ENCODE results near the gene INAVA. TPM values are rescaled to one million over a fixed set of nuclear protein-coding genes. Genes with fewer than 3 reads are reported as not detected.

Gene INAVA
- polyA plus RNA-seq, 4 donors: 58.7 to 192 (median 156) TPM

GRCh38 chr1:200883118-200883517 is 11.6 kb upstream of the INAVA start:
- DNase-seq: no peak
- H3K27ac ChIP-seq (ENCODE audit: low read depth in 1 of 3, low read length in 2 of 3): no peak overlapping the region
- no peaks in the 10 kb centered on the region for H3K27me3 ChIP-seq (ENCODE audit: control insufficient read depth in 3 of 3, insufficient read depth in 3 of 3, low read length in 3 of 3)
- H3K36me3 ChIP-seq (ENCODE audit: control insufficient read depth in 3 of 3, insufficient read depth in 2 of 3, low read depth in 1 of 3, low read length in 3 of 3): no peaks in the 10 kb centered on the region
- FAIRE-seq: no peak
- H3K4me3 ChIP-seq (ENCODE audit: low read depth in 1 of 3, low read length in 3 of 3): no peak overlapping the region
- H3K9me3 ChIP-seq (ENCODE audit: control insufficient read depth in 2 of 2, insufficient read depth in 1 of 2, low read depth in 1 of 2, low read length in 1 of 2): no peaks in the 10 kb centered on the region
- no peaks in the 10 kb centered on the region for H3K4me1 ChIP-seq (ENCODE audit: control insufficient read depth in 3 of 3, insufficient read depth in 2 of 3, low read depth in 1 of 3, low read length in 2 of 3)
- WGBS, 3 donors: 82 to 92% (median 88%) methylated on average over 3 of the region's 3 CpGs

GRCh38 chr1:200885623-200886402 is 8.9 kb upstream of the INAVA start:
- no peak overlapping the region for H3K4me3 ChIP-seq (ENCODE audit: low read depth in 1 of 3, low read length in 3 of 3)
- DNase-seq: no peak
- peaks cover 0 to 9% (median 3%) of the 10 kb centered on the region in 3 donors for H3K4me1 ChIP-seq (ENCODE audit: control insufficient read depth in 3 of 3, insufficient read depth in 2 of 3, low read depth in 1 of 3, low read length in 2 of 3)
- 86 to 95% (median 86%) methylated on average over 6 of the region's 6 CpGs for whole genome bisulfite sequencing, 3 donors
- no peak overlapping the region for H3K27ac ChIP-seq (ENCODE audit: low read depth in 1 of 3, low read length in 2 of 3)
- no peaks in the 10 kb centered on the region for H3K27me3 ChIP-seq (ENCODE audit: control insufficient read depth in 3 of 3, insufficient read depth in 3 of 3, low read length in 3 of 3)
- no peaks in the 10 kb centered on the region for H3K36me3 ChIP-seq (ENCODE audit: control insufficient read depth in 3 of 3, insufficient read depth in 2 of 3, low read depth in 1 of 3, low read length in 3 of 3)
- FAIRE-seq: no peak
- H3K9me3 ChIP-seq (ENCODE audit: control insufficient read depth in 2 of 2, insufficient read depth in 1 of 2, low read depth in 1 of 2, low read length in 1 of 2): no peaks in the 10 kb centered on the region

- Histone ChIP-seq H3K27me3 (ENCODE audit: control insufficient read depth in 3 of 3, insufficient read depth in 3 of 3, low read length in 3 of 3) (no peaks in the 10 kb centered on the region), H3K9me3 (ENCODE audit: control insufficient read depth in 2 of 2, insufficient read depth in 1 of 2, low read depth in 1 of 2, low read length in 1 of 2) (no peaks in the 10 kb centered on the region), H3K27ac (ENCODE audit: low read depth in 1 of 3, low read length in 2 of 3) (no peak overlapping the region), H3K4me3 (ENCODE audit: low read depth in 1 of 3, low read length in 3 of 3) (no peak overlapping the region), H3K36me3 (ENCODE audit: control insufficient read depth in 3 of 3, insufficient read depth in 2 of 3, low read depth in 1 of 3, low read length in 3 of 3) (no peaks in the 10 kb centered on the region), H3K4me1 (ENCODE audit: control insufficient read depth in 3 of 3, insufficient read depth in 2 of 3, low read depth in 1 of 3, low read length in 2 of 3) (peaks cover 0 to 9% (median 3%) of the 10 kb centered on the region in 3 donors)
- FAIRE-seq (no peak), DNase-seq (no peak)
- 90 to 94% (median 91%) methylated on average over 2 of the region's 2 CpGs for WGBS, 3 donors
Observed at GRCh38 chr1:200886594-200886993, 8.1 kb upstream of the INAVA start.

- no peaks in the 10 kb centered on the region for H3K27me3 ChIP-seq (ENCODE audit: control insufficient read depth in 3 of 3, insufficient read depth in 3 of 3, low read length in 3 of 3)
- no peaks in the 10 kb centered on the region for H3K9me3 ChIP-seq (ENCODE audit: control insufficient read depth in 2 of 2, insufficient read depth in 1 of 2, low read depth in 1 of 2, low read length in 1 of 2)
- peaks cover 0 to 9% (median 3%) of the 10 kb centered on the region in 3 donors for H3K4me1 ChIP-seq (ENCODE audit: control insufficient read depth in 3 of 3, insufficient read depth in 2 of 3, low read depth in 1 of 3, low read length in 2 of 3)
- FAIRE-seq: no peak
- no peak for DNase-seq
- H3K36me3 ChIP-seq (ENCODE audit: control insufficient read depth in 3 of 3, insufficient read depth in 2 of 3, low read depth in 1 of 3, low read length in 3 of 3): no peaks in the 10 kb centered on the region
- WGBS, 3 donors: 69 to 72% (median 72%) methylated on average over 11 of the region's 11 CpGs
- H3K4me3 ChIP-seq (ENCODE audit: low read depth in 1 of 3, low read length in 3 of 3): no peak overlapping the region
- no peak overlapping the region for H3K27ac ChIP-seq (ENCODE audit: low read depth in 1 of 3, low read length in 2 of 3)
Observed at GRCh38 chr1:200887036-200887435, 7.7 kb upstream of the INAVA start.

GRCh38 chr1:200887772-200888348 is 6.8 kb upstream of the INAVA start:
- FAIRE-seq (no peak), DNase-seq (no peak)
- Histone ChIP-seq H3K4me1 (ENCODE audit: control insufficient read depth in 3 of 3, insufficient read depth in 2 of 3, low read depth in 1 of 3, low read length in 2 of 3) (peaks cover 0 to 13% (median 3%) of the 10 kb centered on the region in 3 donors), H3K27me3 (ENCODE audit: control insufficient read depth in 3 of 3, insufficient read depth in 3 of 3, low read length in 3 of 3) (no peaks in the 10 kb centered on the region), H3K4me3 (ENCODE audit: low read depth in 1 of 3, low read length in 3 of 3) (no peak overlapping the region), H3K36me3 (ENCODE audit: control insufficient read depth in 3 of 3, insufficient read depth in 2 of 3, low read depth in 1 of 3, low read length in 3 of 3) (no peaks in the 10 kb centered on the region), H3K27ac (ENCODE audit: low read depth in 1 of 3, low read length in 2 of 3) (no peak overlapping the region), H3K9me3 (ENCODE audit: control insufficient read depth in 2 of 2, insufficient read depth in 1 of 2, low read depth in 1 of 2, low read length in 1 of 2) (no peaks in the 10 kb centered on the region)
- WGBS, 3 donors: 69 to 85% (median 79%) methylated on average over 9 of the region's 9 CpGs

GRCh38 chr1:200888349-200888838 is 6.3 kb upstream of the INAVA start:
- peak overlapping the region in 1 of 3 donors; percentile 39 for H3K27ac ChIP-seq (ENCODE audit: low read depth in 1 of 3, low read length in 2 of 3)
- no peak overlapping the region for H3K4me3 ChIP-seq (ENCODE audit: low read depth in 1 of 3, low read length in 3 of 3)
- no peak for FAIRE-seq

GRCh38 chr1:200889571-200889970 is 5.1 kb upstream of the INAVA start:
- H3K27ac ChIP-seq (ENCODE audit: low read depth in 1 of 3, low read length in 2 of 3): no peak overlapping the region
- H3K4me1 ChIP-seq (ENCODE audit: control insufficient read depth in 3 of 3, insufficient read depth in 2 of 3, low read depth in 1 of 3, low read length in 2 of 3): peaks cover 0 to 26% (median 3%) of the 10 kb centered on the region in 3 donors
- H3K4me3 ChIP-seq (ENCODE audit: low read depth in 1 of 3, low read length in 3 of 3): no peak overlapping the region
- no peaks in the 10 kb centered on the region for H3K27me3 ChIP-seq (ENCODE audit: control insufficient read depth in 3 of 3, insufficient read depth in 3 of 3, low read length in 3 of 3)
- no peaks in the 10 kb centered on the region for H3K36me3 ChIP-seq (ENCODE audit: control insufficient read depth in 3 of 3, insufficient read depth in 2 of 3, low read depth in 1 of 3, low read length in 3 of 3)
- WGBS, 3 donors: 83 to 96% (median 91%) methylated on average over 2 of the region's 2 CpGs
- DNase-seq: no peak
- H3K9me3 ChIP-seq (ENCODE audit: control insufficient read depth in 2 of 2, insufficient read depth in 1 of 2, low read depth in 1 of 2, low read length in 1 of 2): no peaks in the 10 kb centered on the region
- no peak for FAIRE-seq

More at GRCh38 chr1:200888349-200888838, 6.3 kb upstream of the INAVA start:
- 48 to 70% (median 56%) methylated on average over 7 of the region's 7 CpGs for WGBS, 3 donors
- Histone ChIP-seq H3K4me1 (ENCODE audit: control insufficient read depth in 3 of 3, insufficient read depth in 2 of 3, low read depth in 1 of 3, low read length in 2 of 3) (peaks cover 0 to 15% (median 3%) of the 10 kb centered on the region in 3 donors), H3K9me3 (ENCODE audit: control insufficient read depth in 2 of 2, insufficient read depth in 1 of 2, low read depth in 1 of 2, low read length in 1 of 2) (no peaks in the 10 kb centered on the region), H3K27me3 (ENCODE audit: control insufficient read depth in 3 of 3, insufficient read depth in 3 of 3, low read length in 3 of 3) (no peaks in the 10 kb centered on the region), H3K36me3 (ENCODE audit: control insufficient read depth in 3 of 3, insufficient read depth in 2 of 3, low read depth in 1 of 3, low read length in 3 of 3) (no peaks in the 10 kb centered on the region)
- peak; percentile 45 to 61 for DNase-seq

GRCh38 chr1:200890027-200890426 is 4.7 kb upstream of the INAVA start:
- no peak for FAIRE-seq
- Histone ChIP-seq H3K27me3 (ENCODE audit: control insufficient read depth in 3 of 3, insufficient read depth in 3 of 3, low read length in 3 of 3) (no peaks in the 10 kb centered on the region), H3K4me3 (ENCODE audit: low read depth in 1 of 3, low read length in 3 of 3) (no peak overlapping the region), H3K4me1 (ENCODE audit: control insufficient read depth in 3 of 3, insufficient read depth in 2 of 3, low read depth in 1 of 3, low read length in 2 of 3) (peaks cover 0 to 26% (median 3%) of the 10 kb centered on the region in 3 donors), H3K36me3 (ENCODE audit: control insufficient read depth in 3 of 3, insufficient read depth in 2 of 3, low read depth in 1 of 3, low read length in 3 of 3) (no peaks in the 10 kb centered on the region), H3K9me3 (ENCODE audit: control insufficient read depth in 2 of 2, insufficient read depth in 1 of 2, low read depth in 1 of 2, low read length in 1 of 2) (no peaks in the 10 kb centered on the region), H3K27ac (ENCODE audit: low read depth in 1 of 3, low read length in 2 of 3) (no peak overlapping the region)
- 95 to 97% (median 97%) methylated on average over 15 of the region's 15 CpGs for WGBS, 3 donors
- DNase-seq: no peak

Measured in small intestine (tissue), 7 donors.